Measurements from ENCODE around the gene TIMM44.

- TF ChIP-seq, protein P1, sequence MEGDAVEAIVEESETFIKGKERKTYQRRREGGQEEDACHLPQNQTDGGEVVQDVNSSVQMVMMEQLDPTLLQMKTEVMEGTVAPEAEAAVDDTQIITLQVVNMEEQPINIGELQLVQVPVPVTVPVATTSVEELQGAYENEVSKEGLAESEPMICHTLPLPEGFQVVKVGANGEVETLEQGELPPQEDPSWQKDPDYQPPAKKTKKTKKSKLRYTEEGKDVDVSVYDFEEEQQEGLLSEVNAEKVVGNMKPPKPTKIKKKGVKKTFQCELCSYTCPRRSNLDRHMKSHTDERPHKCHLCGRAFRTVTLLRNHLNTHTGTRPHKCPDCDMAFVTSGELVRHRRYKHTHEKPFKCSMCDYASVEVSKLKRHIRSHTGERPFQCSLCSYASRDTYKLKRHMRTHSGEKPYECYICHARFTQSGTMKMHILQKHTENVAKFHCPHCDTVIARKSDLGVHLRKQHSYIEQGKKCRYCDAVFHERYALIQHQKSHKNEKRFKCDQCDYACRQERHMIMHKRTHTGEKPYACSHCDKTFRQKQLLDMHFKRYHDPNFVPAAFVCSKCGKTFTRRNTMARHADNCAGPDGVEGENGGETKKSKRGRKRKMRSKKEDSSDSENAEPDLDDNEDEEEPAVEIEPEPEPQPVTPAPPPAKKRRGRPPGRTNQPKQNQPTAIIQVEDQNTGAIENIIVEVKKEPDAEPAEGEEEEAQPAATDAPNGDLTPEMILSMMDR (conservative IDR thresholded peaks at IDR 0.05) = no peak
- TF ChIP-seq EZH2 (IDR thresholded peaks at IDR 0.05; ENCODE audit: low read depth) = no peak
Measured at GRCh38 chr19:7911508-7912143, 31.8 kb downstream of the TIMM44 start.
